Activated CD4-positive, CD25-positive, alpha-beta regulatory T cell treated with anti-CD3 and anti-CD28 coated beads, Interleukin-2, amount 50 U/mL, for 16 hours (primary cell): ENCODE measurements around the gene RAD51B.
"Not testable (repeated sequence)": the region's sequence is repeated elsewhere in the genome, so short reads cannot be mapped to it uniquely, and the experiment has no call there.

Experiments
- DNase-seq: peaks from one replicate; pipeline ENCODE4 v3.0.0-alpha.2; 2020; ENCODE audit warnings: low read depth, low spot score

The RAD51B gene

GRCh38 chr14:67944605-67945004 lies 125.0 kb downstream of the RAD51B start:
- no peak for DNase-seq

GRCh38 chr14:67949771-67950170 lies 130.2 kb downstream of the RAD51B start:
- DNase-seq: no peak

DNA sequence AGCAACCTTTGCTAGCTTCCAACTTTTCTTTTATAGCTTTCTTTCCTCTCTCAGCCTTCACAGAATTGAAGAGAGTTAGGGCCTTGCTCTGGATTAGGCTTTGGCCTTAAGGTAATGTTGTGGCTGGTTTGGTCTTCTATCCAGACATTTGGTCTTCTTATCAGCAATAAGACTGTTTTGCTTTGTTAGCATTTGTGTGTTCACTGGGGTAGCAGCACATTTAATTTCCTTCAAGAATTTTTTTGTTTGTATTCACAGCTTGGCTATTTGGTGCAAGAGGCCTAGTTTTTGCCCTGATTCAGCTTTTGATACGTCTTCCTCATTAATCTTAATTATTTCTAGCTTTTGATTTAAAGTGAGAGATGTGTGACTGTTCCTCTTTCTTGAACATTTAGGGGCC lies 130.8 kb downstream of the RAD51B start:
- DNase-seq: no peak

- no peak for DNase-seq
These were observed 132.1 kb downstream of the RAD51B start for GRCh38 chr14:67951529-67952135.

DNA sequence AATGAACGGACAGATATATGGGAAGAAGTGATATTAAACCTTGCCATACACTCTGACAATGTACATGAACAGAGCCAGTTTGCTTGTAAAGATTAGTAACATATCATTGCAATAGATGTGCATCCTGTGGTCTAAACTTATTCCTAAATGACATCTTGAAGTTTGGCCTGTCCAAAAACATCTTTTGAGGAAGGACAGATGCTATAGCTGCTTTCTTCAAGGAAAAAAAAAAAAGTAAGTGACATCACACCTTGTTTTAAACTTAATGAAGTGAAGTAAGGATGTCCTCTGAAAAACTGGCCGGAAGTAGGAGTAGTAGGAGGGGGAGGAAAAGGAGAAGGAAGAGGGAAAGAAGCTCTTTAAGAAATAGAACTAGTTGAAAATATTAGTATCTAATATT lies 132.8 kb downstream of the RAD51B start:
- no peak for DNase-seq

- DNase-seq: no peak
These were observed 133.2 kb downstream of the RAD51B start for GRCh38 chr14:67952786-67953185.

DNA sequence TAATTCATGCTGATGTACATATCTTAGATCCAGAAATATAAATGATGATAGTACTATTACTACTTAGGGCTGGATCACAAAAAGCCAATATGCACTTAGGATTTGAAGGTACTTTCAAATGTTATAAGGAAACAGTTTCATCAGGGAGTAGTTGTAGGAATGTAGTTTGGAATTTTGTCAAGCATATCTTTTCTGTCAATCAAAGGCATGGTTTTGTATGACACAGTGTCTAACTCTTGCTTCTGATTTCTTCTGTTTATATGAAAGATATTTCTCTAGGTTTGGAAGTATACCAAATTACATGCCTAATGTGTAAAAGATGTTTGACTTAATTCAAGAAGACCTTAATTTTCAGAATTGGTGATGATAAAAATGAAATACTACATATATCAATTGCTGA lies 135.7 kb downstream of the RAD51B start:
- no peak for DNase-seq

GRCh38 chr14:67957946-67958345 lies 138.4 kb downstream of the RAD51B start:
- DNase-seq: no peak

GRCh38 chr14:67961676-67962075 lies 142.1 kb downstream of the RAD51B start:
- no peak for DNase-seq

GRCh38 chr14:67962215-67962644 lies 142.7 kb downstream of the RAD51B start:
- no peak for DNase-seq

DNA sequence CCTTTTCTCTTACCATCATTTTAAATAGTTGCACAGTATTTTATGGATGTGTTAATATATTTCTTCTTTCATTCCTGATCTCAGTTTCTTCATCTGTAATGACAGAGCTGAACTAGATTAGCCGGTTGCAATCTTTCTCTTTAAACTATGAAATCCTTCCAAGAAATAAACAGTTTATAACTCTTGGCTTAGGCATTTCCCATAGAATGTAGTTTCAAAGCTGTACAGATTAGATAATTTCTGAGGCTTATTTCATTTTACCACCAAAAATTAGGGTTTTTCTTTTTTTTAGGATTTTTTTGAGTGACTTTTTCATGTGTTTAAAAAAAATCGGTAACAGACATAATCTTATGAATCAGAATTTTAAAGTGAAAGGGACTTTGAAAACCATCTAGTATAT lies 144.0 kb downstream of the RAD51B start:
- no peak for DNase-seq

DNA sequence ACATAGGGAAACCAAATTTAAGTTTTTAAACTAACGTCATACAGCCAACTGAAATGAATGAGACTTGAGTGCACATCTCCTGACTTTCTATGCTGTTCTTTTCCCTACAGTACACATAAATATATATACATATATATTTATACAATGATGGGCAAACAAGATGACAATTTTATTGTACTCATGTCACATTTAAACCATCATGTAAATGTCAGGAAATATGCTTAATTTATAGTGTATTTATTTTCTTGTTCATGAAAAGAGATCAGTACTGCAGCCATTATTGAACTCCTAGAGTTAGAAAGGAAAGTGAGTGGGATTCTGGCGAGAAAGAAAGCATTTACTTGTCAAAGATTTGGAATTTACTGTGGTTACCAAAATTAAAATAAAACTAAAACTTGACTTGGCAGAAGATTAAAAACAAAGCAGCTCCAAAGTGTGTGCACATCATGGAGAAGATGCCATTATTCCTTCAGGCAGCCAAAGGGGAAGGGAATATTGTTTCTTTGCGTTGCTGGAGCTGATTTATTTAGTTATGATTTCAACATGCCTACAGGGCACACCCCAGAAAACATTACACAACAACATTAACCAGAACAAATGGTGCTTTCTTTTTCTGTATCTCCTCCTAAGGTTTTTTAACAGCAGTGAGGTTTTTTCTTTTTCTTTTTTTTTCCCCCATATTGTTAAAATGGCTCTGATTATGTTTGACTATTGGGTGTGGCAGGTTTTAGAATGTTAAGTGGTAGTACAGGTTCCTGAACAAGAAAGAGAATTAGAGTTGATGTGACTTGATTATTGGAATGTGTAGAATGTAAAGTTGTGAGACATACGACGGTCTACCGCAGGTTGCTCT lies 144.6 kb downstream of the RAD51B start:
- DNase-seq: no peak

DNA sequence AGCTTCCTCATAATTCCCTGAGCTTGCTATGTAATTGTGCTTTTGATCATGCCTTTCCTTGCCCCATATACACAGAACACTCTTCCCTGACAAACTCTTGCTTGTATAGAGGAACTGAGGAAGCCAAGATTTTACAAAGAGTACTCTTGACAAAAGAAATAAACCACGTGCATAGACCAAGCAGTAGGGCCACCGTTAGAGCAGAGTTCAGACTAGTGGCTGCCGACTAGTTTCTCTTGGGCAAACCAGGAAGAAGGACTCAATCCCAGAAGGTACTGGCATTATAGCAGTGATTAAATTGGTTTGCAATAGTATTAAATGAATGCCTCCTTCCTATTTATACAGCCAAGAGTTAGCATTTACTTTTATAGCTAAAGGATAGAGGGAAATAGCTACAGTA lies 146.1 kb downstream of the RAD51B start:
- DNase-seq: no peak

DNA sequence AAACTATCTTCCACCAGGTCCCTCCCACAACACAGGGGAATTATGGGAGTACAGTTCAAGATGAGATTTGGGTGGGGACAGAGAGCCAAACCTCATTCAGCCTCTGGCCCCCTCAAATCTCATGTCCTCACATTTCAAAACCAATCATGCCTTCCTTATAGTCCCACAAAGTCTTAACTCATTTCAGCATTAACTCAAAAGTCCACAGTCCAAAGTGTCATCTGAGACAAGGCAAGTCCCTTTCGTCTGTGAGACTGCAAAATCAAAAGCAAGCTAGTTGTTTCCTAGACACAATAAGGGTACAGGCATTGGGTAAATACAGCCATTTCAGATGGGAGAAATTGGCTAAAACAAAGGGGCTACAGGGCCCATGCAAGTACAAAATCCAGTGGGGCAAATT lies 147.6 kb downstream of the RAD51B start:
- no peak for DNase-seq

- DNase-seq: not testable (repeated sequence)
These were observed 148.4 kb downstream of the RAD51B start for GRCh38 chr14:67967970-67968369.

DNA sequence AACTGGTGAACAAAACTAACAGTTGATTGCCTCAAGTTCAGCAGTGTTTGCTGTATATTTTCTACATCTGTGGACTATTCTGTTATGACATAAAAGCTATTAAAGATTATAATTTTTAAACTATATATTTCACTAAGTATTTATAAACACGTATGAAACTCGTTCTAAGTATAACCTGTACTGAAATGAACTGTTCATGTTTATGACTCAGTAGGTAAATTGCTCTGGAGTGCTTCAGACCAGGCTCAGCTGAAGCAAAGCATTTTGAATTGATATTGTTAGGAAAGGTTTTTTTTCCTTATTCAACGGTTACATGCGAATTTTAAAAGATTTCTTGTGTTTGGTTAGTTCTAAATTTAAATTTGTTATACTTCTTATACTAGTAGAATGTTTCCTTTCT lies 151.3 kb downstream of the RAD51B start:
- no peak for DNase-seq

- no peak for DNase-seq
These were observed 152.3 kb downstream of the RAD51B start for GRCh38 chr14:67971627-67972625.

DNA sequence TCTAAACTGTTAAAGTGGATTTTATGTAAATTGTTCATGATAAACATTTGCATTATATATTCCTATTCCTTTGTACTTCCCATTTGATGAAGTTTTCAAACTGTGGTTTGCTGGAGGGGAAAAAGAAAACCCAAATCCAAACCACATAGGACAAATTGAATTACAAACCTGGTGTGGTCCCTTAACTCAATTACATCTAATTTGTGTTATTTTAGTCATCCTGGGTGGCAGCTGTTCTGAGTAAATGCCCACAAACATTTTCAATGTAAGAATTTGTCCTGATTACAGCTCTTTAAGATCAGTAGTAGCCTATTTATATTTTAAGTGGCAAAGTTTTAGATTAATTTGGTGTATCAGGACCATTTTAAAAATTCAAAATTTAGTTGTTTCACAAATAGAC lies 153.9 kb downstream of the RAD51B start:
- DNase-seq: no peak

DNA sequence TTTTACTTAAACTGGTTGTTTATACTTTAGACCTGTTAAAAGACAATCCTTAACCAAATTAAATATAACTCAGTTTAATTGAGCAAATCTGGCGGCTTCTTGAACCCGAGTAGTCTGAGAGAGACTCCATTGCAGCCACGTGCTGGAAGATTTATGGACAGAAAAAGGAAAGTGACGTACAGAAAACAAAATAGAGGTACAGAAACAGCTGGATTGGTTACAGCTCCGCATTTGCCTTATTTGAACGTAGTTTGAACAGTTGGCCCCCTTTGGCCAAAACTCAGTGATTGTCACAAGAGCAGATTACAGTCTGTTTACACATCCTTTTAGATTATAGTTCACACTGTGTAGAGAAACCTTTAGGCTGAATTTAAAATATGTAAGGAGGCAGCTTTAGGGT lies 155.9 kb downstream of the RAD51B start:
- no peak for DNase-seq

- DNase-seq: no peak
These were observed 158.0 kb downstream of the RAD51B start for GRCh38 chr14:67977434-67978034.

DNA sequence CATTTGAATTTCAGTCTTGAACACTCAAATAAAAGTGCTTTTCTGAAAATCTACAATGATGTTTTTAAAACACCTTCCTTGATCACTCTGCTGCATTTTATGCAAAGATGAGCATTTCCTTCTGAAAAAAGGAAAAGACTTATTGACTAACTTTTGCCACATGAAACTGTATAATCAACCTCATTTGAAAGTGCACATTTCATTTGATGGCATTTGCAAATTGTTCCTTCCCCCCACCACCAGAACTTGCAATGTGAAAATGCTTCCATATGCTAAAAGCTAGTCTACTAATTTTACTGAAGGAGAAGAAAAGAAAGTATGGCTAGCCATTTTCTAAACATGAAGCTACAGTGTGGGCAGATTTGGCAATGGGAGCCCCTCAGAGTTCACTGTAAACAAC lies 159.2 kb downstream of the RAD51B start:
- no peak for DNase-seq
